ENCODE results near the gene FAN1. TPM values are rescaled to one million over a fixed set of nuclear protein-coding genes. Genes with fewer than 3 reads are reported as not detected.

The FAN1 gene
- total and polyA plus RNA-seq, 2 of the 13 experiments (the other 11 are each of a cell fraction or from before 2014, with no cell fraction given) = 10.8 to 20.1 TPM

DNA sequence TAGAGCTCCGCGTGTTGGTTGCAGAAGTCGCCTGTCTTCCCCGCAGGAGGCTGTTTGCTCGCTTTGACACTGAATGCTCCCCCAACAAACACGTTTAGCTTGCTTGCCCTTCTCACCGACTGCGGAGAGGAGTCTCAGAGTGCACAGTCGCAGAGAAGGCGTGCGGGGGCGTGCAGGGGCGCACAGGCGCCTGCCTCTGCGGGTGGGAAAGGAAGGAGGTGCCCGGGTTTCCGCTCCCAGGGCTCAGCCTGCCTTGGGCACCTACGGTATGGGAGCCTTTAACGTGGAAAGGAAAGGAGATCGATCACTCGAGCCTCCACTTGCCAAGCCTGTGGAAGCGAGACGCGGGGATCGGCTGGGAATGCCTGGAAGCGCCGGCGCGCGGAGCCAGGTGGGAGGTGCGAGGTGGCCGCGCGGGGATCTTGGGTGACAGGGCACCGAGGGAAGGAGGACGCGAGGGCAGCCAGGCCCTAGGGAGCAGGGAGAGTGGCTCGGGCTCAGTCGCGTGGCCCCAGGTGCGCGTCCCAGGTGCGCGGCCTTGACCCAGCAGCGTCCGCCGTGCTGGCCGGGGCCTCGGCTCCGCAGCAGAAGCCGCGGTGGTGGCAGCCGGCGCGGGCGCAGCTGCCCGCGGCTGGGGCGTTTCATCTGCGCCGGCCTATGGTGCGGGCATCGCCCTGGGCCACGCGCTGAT is at the start of gene FAN1 (continued):
- TF ChIP-seq, protein P1, sequence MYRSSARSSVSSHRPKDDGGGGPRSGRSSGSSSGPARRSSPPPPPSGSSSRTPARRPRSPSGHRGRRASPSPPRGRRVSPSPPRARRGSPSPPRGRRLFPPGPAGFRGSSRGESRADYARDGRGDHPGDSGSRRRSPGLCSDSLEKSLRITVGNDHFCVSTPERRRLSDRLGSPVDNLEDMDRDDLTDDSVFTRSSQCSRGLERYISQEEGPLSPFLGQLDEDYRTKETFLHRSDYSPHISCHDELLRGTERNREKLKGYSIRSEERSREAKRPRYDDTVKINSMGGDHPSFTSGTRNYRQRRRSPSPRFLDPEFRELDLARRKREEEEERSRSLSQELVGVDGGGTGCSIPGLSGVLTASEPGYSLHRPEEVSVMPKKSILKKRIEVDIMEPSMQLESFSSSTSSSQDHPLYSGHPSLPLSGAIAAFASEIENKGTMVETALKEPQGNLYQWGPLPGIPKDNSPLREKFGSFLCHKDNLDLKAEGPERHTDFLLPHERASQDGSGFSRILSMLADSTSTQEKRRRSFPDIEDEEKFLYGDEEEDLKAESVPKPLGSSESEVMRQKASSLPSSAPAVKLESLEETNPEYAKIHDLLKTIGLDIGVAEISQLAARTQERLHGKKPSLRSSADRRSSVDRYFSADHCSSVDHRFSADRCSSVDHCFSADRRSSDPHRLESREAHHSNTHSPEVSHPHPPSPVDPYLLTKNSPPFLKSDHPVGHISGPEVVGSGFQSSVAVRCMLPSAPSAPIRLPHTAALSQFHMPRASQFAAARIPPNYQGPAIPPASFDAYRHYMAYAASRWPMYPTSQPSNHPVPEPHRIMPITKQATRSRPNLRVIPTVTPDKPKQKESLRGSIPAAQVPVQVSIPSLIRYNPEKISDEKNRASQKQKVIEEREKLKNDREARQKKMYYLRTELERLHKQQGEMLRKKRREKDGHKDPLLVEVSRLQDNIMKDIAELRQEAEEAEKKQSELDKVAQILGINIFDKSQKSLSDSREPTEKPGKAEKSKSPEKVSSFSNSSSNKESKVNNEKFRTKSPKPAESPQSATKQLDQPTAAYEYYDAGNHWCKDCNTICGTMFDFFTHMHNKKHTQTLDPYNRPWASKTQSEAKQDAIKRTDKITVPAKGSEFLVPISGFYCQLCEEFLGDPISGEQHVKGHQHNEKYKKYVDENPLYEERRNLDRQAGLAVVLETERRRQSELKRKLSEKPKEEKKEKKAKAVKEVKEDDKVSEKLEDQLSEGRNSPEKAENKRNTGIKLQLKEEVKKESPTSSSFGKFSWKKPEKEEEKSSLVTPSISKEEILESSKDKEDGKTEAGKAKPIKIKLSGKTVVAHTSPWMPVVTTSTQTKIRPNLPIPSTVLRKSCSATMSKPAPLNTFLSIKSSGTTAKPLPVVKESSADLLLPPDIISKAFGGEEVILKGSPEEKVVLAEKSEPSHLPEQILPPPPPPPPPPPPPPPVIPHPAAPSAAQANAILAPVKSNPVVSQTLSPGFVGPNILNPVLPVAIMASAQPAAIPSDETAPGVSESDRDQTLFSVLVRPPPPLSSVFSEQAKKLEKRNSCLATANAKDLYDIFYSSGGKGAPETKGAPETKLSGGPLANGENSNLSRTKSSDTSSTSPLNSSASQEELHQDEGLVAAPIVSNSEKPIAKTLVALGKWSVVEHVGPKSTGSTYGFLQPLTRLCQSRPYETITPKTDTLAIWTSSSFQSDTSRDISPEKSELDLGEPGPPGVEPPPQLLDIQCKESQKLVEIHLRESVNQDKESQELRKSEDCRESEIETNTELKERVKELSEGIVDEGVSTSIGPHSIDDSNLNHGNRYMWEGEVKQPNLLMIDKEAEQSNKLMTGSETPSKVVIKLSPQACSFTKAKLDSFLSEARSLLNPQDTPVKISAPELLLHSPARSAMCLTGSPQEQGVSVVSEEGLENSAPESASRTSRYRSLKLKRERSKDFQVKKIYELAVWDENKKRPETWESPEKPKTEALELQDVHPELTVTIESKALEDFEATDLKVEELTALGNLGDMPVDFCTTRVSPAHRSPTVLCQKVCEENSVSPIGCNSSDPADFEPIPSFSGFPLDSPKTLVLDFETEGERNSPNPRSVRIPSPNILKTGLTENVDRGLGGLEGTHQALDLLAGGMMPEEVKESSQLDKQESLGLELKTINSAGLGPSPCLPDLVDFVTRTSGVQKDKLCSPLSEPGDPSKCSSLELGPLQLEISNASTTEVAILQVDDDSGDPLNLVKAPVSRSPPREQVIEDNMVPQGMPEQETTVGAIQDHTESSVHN (CRISPR knock-in tag; IDR thresholded peaks at IDR 0.05) = peak; percentile 85
- TF ChIP-seq KLF15 (CRISPR knock-in tag; IDR thresholded peaks at IDR 0.05; ENCODE audit: borderline replicate concordance) (0 out of 2 replicates have a peak, but pooled peaks have one; percentile 78), AGO1 (IDR thresholded peaks at IDR 0.05; ENCODE audit: low read depth, low read length, poor library complexity, severe bottlenecking) (no peak), LCORL (IDR thresholded peaks at IDR 0.05) (no peak), LCORL (CRISPR knock-in tag; IDR thresholded peaks at IDR 0.05) (peak; percentile 39; the same call in 1 of the 2 replicates), SPEN (CRISPR knock-in tag; IDR thresholded peaks at IDR 0.05; ENCODE audit: low read depth) (peak; percentile 97), ZFP82 (CRISPR knock-in tag; IDR thresholded peaks at IDR 0.05; ENCODE audit: borderline replicate concordance) (no peak)
- TF ChIP-seq, protein P2, sequence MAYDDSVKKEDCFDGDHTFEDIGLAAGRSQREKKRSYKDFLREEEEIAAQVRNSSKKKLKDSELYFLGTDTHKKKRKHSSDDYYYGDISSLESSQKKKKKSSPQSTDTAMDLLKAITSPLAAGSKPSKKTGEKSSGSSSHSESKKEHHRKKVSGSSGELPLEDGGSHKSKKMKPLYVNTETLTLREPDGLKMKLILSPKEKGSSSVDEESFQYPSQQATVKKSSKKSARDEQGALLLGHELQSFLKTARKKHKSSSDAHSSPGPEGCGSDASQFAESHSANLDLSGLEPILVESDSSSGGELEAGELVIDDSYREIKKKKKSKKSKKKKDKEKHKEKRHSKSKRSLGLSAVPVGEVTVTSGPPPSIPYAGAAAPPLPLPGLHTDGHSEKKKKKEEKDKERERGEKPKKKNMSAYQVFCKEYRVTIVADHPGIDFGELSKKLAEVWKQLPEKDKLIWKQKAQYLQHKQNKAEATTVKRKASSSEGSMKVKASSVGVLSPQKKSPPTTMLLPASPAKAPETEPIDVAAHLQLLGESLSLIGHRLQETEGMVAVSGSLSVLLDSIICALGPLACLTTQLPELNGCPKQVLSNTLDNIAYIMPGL (CRISPR knock-in tag; IDR thresholded peaks at IDR 0.05; ENCODE audit: borderline replicate concordance in 1 of 2, low read depth in 1 of 2) = peak; percentile 86 to 95; a peak in 3 of 4 replicates
- TF ChIP-seq, protein P3, sequence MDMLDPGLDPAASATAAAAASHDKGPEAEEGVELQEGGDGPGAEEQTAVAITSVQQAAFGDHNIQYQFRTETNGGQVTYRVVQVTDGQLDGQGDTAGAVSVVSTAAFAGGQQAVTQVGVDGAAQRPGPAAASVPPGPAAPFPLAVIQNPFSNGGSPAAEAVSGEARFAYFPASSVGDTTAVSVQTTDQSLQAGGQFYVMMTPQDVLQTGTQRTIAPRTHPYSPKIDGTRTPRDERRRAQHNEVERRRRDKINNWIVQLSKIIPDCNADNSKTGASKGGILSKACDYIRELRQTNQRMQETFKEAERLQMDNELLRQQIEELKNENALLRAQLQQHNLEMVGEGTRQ (IDR thresholded peaks at IDR 0.05; ENCODE audit: low read depth, low read length) = no peak
- TF ChIP-seq, protein P3 (CRISPR knock-in tag; IDR thresholded peaks at IDR 0.05; ENCODE audit: borderline replicate concordance) = no peak
- TF ChIP-seq, protein P4, sequence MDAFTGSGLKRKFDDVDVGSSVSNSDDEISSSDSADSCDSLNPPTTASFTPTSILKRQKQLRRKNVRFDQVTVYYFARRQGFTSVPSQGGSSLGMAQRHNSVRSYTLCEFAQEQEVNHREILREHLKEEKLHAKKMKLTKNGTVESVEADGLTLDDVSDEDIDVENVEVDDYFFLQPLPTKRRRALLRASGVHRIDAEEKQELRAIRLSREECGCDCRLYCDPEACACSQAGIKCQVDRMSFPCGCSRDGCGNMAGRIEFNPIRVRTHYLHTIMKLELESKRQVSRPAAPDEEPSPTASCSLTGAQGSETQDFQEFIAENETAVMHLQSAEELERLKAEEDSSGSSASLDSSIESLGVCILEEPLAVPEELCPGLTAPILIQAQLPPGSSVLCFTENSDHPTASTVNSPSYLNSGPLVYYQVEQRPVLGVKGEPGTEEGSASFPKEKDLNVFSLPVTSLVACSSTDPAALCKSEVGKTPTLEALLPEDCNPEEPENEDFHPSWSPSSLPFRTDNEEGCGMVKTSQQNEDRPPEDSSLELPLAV (CRISPR knock-in tag; conservative IDR thresholded peaks at IDR 0.05; ENCODE audit: low read depth) = no peak
